Left lobe of liver (tissue), 2 donors: ENCODE results near the gene TENT4B. TPM values are rescaled to one million over a fixed set of nuclear protein-coding genes. Genes with fewer than 3 reads are reported as not detected.

Experiments
- ATAC-seq: fragments of 200-7000 bp; cut with Tn5 transposase; one replicate; pipeline ENCODE4 v1.9.1; 2020; ENCODE audit warnings: mild to moderate bottlenecking, moderate library complexity
- DNase-seq: peaks from one replicate; pipeline ENCODE4 v3.0.0-alpha.2; 2020; ENCODE audit warnings: low spot score
- total RNA-seq: library from RNA; stranded (reverse); gene quantifications from one replicate; pipeline ENCODE4 v1.2.1, GENCODE V29; 2021
- donor health status: DM: no; HTN: no; CAD: no; lungs with moderate emphysema.
- donor health status: DM: no; HTN: yes; CAD: no.

The TENT4B gene
- total RNA-seq, 1 donor from 2014 or later: 9.3 TPM

- ATAC-seq: no peak
Observed at GRCh38 chr16:50192386-50193050, 39.4 kb downstream of the TENT4B start.

GRCh38 chr16:50193594-50193993 lies 40.5 kb downstream of the TENT4B start:
- DNase-seq (no peak), ATAC-seq (peak; percentile 43)

More at GRCh38 chr16:50192386-50193050, 39.4 kb downstream of the TENT4B start:
- DNase-seq: no peak

- DNase-seq (no peak), ATAC-seq (no peak)
Observed at GRCh38 chr16:50195276-50195675, 42.2 kb downstream of the TENT4B start.

- DNase-seq: no peak
- no peak for ATAC-seq
Observed at GRCh38 chr16:50195756-50196155, 42.6 kb downstream of the TENT4B start.

- ATAC-seq (no peak), DNase-seq (no peak)
Observed at GRCh38 chr16:50197582-50197981, 44.5 kb downstream of the TENT4B start.

GRCh38 chr16:50198802-50199403 lies 45.8 kb downstream of the TENT4B start:
- ATAC-seq (no peak), DNase-seq (no peak)

DNA sequence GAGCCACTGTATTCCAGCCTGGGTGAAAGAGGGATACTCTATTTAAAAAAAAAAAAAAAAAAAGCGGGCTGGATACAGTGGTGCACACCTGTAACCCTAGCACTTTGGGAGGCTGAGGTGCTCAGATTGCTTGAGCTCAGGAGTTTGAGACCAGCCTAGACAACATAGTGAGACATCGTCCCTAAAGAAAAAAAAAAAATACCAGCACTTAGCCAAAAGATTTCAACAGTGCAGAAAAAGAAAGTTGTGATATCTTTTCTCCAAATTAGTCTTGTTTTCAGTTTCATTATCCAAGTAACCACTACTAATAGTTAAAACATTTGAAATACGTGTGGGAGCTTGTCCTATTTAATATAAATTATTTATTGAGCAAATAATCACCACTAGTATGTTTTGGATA lies 48.7 kb downstream of the TENT4B start:
- ATAC-seq (no peak), DNase-seq (no peak)

- DNase-seq (no peak), ATAC-seq (peak; percentile 45)
Observed at GRCh38 chr16:50202926-50203624, 50.0 kb downstream of the TENT4B start.

DNA sequence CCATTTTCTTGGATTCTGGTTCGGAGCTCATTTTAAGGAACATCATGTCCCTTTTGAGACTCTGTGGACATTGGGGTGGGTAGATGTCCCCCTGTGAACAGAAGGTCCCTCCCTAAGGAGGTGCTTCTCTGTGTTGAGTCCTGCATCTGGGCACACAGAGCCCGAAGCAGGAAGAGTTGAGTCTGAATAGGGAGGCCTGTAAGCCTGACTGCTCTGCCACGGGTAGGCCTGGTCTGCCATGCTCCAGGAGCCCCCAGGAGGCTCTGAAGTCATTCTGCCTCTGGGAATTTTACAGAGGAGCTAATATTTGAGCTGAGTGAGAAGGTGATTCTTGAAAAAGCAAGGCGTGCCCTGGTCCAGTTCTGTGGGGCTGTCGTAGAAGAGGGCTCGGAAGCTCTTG lies 50.6 kb downstream of the TENT4B start:
- DNase-seq (no peak), ATAC-seq (no peak)

- no peak for ATAC-seq
Observed at GRCh38 chr16:50204453-50205108, 51.5 kb downstream of the TENT4B start.

GRCh38 chr16:50207652-50208051 lies 54.5 kb downstream of the TENT4B start:
- no peak for DNase-seq
- no peak for ATAC-seq

More at GRCh38 chr16:50204453-50205108, 51.5 kb downstream of the TENT4B start:
- DNase-seq: no peak

DNA sequence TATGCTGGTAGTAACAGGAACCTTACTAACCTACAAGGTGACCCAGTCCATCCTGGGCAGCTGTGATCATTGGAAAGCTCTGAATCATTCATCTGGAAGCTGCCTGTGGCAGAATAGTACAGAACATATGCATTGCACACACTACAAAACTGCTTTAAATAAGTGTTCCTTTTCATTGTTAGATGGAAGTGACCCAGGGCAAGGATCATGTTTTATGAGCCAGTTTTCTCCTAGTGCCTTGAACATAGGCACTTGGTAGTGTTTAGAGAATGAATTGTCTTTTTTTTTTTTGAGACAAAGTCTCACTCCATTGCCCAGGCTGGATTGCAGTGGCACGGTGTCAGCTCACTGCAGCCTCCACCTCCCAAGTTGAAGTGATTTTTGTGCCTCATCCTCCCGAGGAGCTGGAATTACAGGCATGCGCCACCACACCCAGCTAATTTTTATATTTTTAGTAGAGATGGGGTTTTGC lies 55.4 kb downstream of the TENT4B start:
- ATAC-seq (no peak), DNase-seq (no peak)

DNA sequence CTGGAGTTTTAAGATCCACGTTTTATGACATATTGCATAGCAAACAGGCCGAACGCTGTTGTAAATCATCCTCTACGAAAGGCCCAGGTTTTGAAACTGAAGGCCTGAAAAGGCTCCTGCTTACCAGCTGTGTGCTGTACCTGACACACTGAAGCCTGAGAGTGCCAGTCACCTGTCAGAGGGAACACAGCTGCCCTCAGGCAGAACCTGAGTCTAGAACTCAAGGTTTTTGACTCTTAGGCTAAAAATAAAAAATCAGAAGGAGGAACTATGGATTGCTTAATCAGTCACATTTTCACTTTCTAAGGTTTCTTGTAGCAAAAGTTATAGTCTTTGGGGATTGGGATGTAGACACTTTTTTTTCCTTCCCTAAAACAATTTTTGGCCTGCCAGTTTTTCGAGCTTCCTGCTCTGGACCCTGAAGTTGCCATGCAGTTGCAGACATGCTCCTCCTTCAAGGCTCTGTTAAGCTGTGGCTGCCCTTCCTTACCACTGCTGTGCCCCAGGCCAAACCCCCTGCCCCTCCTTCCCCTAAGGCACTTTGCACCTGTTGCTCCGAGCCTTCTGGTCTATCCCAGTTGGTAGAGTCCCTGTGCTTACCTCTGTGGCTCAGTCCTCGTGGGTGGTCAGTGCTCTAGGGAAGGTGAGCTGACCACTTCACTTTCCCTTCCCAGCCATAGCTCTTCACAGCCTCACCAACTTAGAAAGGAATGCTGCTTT lies 56.6 kb downstream of the TENT4B start:
- ATAC-seq (peak; percentile 21), DNase-seq (no peak)

DNA sequence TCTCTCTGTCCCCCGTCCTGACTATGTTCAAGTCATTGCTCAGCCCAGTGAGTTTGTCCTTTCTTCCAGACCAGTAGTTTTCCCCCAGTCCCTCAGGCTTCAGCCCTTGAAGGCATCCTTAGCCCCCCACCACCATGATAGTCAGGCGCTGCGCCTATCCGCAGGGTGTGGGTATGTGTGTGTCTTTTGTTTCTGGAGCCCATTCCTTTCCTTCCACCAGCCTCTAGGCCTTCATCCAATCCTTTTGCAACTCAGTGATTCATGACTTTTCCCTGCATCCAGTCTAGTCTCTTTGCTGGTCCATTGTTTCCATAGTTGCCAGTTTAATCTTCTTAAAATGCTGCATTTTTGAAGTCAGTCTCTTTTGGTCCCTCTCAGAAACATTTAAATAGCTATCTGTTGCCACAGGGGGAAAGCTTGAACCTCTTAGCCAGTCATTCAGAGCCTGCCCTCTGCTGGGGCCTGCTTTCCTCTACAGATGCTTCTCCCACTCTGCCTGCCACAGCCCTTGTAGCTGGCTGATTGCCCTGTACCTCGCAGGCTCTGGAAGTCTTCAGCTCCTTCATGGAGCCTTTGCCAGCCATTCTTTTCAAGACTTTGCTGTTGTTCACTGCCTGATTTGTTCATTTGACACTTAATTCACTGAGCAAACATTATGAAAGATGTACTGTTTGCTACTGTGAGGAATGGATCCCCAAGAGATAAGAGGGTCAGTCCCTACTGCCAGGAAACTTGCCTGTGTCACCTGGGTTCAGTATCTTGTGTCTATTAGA lies 57.3 kb downstream of the TENT4B start:
- ATAC-seq: peak; percentile 91
- DNase-seq: peak; percentile 72

- ATAC-seq: peak; percentile 56
- no peak for DNase-seq
Observed at GRCh38 chr16:50213939-50214519, 60.9 kb downstream of the TENT4B start.

GRCh38 chr16:50215680-50216079 lies 62.6 kb downstream of the TENT4B start:
- no peak for ATAC-seq
- DNase-seq: no peak

DNA sequence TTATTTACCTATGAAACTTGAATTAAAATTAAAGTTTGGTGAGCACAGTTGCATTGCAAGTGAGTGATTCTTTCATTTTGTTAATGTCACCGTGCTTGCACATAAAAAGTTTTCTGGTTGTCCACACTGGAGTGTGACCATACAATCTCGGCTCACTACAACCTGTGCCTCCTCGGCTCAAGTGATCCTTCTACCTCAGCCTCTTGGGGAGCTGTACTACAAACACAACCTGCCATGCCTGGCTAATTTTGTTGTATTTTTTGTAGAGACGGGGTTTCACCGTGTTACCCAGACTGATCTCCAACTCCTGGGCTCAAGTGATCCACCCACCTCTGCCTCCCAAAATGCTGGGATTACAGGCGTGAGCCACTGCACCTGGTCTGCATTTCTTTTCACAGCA lies 63.1 kb downstream of the TENT4B start:
- no peak for DNase-seq

DNA sequence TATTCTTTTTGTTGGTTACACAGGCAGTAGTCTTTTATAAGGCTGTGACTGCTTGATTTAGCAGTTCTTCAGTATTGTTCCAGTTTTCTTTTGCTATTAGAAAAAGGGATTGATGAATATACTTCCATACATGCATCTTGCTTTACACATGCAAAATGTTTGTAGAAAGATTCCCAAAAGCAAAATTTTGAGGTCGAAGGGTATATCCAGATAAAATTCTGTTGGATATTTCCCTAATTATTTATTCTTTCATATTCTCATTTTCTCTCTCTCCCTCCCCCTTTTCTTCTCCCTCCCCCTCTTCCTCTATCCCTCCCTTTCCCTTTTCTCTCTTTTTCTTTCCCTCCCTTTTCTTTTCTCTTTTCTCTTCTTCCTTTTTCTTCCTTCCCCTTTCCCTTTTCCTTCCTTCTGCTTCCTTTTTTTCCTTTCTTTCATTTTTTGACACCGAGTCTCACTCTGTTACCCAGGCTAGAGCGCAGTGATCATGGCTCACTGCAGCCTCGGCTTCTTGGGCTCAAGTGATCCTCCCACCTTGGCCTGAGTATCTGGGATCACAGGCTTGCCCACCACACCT lies 66.4 kb downstream of the TENT4B start:
- ATAC-seq (no peak), DNase-seq (no peak)

More for the DNA sequence above, 63.1 kb downstream of the TENT4B start:
- no peak for ATAC-seq

DNA sequence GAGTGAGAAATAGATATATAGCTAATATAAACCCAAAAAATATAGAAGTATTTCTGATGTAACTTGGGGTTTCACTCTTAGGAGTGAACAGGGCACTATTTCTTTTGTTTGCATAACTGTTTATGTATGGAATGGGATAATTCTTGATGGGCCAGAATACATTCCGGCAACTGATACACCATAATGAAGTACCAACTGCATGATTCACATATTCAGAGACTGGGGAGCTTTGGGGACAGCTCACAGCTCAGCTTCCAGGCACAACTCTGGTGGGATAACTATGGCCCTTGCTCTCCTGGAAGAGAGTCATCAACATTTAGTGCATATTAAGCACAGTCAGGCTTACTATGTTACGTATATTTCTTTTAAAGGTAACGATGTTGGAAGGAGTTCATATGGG lies 71.2 kb downstream of the TENT4B start:
- DNase-seq: no peak
- no peak for ATAC-seq
